Measurements from ENCODE around the gene SUSD3.
"Not testable (repeated sequence)": the region's sequence is repeated elsewhere in the genome, so short reads cannot be mapped to it uniquely, and the experiment has no call there.

Gene SUSD3

GRCh38 chr9:93111001-93111370 is 52.5 kb downstream of the SUSD3 start:
- DNase-seq (ENCODE audit: low read depth) = no peak

DNA sequence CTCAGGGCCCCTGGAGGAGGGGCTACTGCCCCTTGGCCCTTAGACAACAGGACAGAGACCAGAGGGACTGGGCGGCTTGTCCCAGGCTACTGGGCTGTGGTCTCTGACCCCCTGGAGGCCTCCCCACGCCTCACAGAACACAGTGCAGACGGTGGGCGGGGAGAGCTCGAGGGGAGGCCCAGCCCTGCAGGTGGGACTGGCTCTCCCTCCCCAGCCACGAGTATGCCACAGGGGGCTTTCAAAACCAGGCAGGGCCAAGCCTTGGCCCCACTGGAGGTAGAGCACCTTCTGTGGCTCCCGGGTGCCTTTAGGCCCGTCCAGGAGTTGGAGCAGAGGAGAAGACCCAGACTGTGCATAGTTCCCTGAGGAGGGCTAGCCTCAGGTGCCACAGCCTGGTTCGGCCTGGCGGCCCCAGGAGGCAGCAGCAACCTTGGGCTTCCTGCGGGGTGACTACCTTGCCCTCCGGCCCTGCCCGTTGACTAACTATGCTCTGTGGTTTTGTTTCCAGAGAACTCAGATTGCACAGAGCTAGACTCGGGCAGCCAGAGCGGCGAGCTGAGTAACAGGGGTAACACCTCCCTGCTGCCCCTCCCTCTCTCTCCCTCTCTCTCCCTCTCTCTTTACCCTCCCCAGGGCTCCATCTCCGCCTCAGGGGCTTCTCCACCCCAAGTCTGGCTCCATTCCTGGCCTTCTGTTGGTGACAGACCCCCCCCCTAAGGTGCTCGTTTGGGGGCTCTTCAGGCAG is 53.0 kb downstream of the SUSD3 start:
- no peak for DNase-seq (ENCODE audit: low read depth)

GRCh38 chr9:93112116-93112863 is 53.8 kb downstream of the SUSD3 start:
- no peak for DNase-seq (ENCODE audit: low read depth)

- no peak for DNase-seq (ENCODE audit: low read depth)
These were observed 54.4 kb downstream of the SUSD3 start for GRCh38 chr9:93112864-93113389.

DNA sequence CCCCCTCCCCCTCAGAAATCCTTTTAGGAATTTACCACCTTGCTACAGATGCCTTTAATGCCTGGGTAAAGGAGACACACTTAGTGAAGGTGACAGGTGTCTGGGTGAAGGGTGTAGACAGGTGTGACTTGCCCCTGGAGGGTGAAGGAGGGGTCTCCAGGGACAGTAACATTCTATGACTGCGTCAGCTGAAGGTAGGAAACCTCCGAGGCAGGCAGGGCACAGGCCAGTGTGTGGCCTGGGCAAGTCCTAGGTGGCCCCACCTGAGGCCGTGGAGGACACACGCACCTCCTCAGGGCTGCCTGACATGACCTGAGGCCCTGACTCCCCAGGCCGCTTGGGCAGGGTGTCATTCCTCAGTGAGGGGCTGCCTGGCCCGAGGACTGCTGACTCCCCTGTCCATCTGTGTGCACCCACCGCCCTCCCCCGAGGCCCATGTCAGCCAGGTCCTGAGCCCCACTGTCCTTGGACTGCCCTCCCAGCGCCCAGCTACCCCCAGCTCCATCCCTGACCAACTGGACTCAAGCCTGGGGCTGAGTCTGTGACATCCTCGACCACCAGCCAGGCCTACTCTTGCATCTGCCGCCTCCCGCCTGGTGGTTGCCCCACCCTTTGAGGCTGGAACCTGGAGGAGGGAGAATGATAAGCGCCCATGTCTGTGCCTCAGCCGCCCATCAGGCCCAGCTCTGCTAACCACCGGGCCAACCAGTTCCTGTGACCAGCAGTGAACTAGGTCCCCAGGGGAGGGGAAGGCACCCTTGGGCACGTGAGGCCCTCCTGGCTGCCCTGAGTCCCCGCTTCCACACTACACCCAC is 55.9 kb downstream of the SUSD3 start:
- no peak for DNase-seq (ENCODE audit: low read depth)

- DNase-seq (ENCODE audit: low read depth) = no peak
These were observed 56.5 kb downstream of the SUSD3 start for GRCh38 chr9:93114984-93115335.

DNA sequence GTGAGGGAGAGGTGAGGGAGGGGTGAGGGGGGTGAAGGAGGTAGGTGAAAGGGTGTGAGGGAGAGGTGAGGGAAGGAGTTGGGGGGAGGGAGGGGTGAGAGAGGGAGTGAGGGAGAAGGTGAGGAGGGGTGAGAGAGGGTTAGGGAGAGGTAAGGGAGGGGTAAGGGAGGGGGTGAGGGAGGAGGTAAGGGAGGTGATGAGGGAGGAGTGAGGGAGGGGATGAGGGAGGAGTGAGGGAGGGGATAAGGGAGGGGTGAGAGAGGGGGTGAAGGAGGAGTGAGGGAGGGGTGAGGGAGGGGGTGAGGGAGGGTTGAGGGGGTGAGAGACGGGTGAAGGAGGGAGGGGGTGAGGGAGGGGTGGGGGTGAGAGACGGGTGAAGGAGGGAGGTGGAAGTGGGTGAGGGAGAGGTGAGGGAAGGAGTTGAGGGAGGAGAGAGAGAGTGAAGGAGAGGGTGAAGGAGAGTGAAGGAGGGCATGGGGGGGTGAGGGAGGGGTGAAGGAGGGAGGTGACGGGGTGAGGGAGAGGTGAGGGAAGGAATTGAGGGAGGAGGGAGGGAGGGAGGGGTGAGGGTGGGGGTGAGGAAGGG is 57.1 kb downstream of the SUSD3 start:
- no peak for DNase-seq (ENCODE audit: low read depth)

GRCh38 chr9:93116072-93116961 is 57.8 kb downstream of the SUSD3 start:
- DNase-seq (ENCODE audit: low read depth) = no peak

GRCh38 chr9:93117521-93117920 is 59.0 kb downstream of the SUSD3 start:
- not testable (repeated sequence) for DNase-seq (ENCODE audit: low read depth)

DNA sequence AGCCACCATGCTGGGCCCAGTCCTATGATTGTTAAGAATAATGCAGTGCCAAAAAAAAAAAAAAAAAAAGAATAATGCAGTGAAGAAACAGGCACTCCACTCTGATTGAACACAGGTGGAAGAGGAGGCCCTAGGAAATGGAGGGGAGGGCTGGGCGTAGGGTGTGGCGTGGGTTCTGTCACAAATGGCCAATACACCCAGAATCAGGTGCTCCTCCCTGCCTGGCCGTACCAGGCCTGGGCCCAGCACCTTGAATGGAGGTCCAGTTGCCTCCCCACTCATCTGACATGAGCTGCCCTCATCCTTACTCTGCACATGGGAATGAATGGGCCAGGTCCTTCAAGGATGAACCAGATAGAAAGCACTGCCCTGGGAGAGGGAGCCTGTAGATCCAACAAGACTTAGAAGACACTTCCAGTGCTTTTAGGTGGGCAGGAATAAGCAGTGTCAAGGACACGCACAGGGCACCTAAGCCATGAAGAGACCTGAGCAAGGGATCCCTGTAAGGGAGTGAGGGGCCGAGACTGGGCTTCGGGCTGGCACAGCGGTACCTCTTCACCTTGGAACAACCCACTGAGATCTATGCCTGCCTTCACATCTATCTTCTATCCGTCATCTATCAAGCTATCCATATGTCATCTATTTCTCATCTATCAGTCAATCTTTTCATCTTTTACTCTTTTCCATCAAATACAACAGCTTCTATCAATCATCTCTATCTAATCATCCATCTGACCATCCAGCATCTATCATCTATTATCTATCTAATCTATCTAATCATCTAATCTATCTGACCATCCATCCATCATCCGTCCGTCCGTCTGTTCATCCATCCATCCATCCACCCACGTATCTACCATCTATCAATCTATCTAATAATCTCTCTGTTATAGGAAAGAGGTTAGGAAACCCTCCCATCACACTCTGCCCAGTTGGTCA is 59.7 kb downstream of the SUSD3 start:
- DNase-seq (ENCODE audit: low read depth) = no peak

DNA sequence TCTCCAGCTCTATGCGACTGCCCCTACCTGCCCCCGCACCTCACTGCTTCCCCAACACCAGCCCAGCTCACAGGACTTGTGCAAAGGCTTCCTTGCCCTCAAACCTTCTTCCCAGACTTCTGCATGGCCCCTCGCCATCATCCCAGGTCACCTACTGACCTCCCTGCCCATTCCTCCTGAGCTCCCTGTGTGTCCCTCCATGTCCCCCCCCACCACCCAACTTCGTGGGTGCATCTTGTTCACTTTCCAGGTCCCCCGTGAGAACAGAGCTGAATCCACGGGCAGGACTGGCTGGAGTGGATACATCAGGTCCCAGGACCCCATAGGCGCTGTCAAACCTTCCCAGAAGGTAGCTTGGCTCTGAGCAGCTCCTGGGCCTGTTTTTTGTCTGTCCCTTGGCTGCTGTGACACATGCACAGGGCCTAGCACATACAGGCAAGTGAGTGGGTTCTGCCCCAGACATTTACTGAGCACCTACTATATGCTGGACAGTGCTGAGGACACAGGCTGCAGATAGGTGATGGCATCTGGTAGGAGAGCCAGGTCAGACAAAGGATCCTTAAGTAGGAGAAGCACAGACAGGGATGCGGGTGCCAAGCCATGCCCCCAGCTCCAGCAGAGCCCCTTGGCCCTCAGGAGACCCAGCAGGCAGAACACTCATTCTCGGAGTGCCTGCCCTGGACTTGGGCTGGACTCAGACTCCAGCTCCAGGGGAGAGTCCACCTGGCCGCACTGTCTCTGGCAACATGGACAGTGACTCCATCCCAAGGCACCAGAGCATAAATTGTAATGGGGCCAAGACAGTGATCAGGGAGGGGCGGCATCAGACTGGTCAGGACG is 60.6 kb downstream of the SUSD3 start:
- DNase-seq (ENCODE audit: low read depth) = no peak

GRCh38 chr9:93119703-93119952 is 61.1 kb downstream of the SUSD3 start:
- DNase-seq (ENCODE audit: low read depth) = no peak

- DNase-seq (ENCODE audit: low read depth) = peak; percentile 75
These were observed 61.7 kb downstream of the SUSD3 start for GRCh38 chr9:93119953-93120845.

GRCh38 chr9:93120846-93121315 is 62.4 kb downstream of the SUSD3 start:
- no peak for DNase-seq (ENCODE audit: low read depth)

GRCh38 chr9:93121316-93122241 is 63.1 kb downstream of the SUSD3 start:
- no peak for DNase-seq (ENCODE audit: low read depth)

DNA sequence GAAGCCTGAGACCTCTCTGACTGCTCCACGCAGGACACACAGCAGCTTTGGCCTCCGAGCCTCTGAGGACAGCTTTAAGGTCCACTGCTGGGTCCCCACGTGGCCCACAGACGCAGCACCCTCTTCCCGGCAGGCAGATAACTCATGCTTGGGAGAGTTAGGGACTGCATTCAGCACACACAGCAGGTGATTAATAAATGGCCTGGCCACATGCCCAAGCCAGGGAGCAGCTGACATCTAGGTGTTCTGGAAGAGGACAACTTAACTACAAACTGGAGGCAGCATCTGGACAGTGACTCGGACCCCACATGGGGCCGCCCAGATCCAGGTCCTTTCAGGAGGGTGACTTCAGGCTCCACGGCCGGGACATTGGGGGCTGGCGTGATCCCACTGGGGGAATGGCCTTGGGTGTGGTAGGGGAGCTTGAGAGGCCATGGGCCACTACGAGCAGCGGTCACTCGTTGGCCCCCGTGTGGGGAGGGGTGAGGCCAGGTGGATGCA is 64.3 kb downstream of the SUSD3 start:
- no peak for DNase-seq (ENCODE audit: low read depth)
